Heart right ventricle (tissue), 16 donors: ENCODE measurements around the gene EFNB1. TPM values are rescaled to one million over a fixed set of nuclear protein-coding genes. Genes with fewer than 3 reads are reported as not detected.

Experiments used
- ATAC-seq, 8 donors: fragments of 200-7000 bp; cut with Tn5 transposase; one replicate each; pipeline ENCODE4 v1.9.1; 2020; ENCODE audit warnings: mild to moderate bottlenecking in 8 of 8, moderate library complexity in 8 of 8, moderate number of reproducible peaks in 1 of 8
- DNase-seq, 2 donors: peaks; one replicate each; pipeline ENCODE4 v3.0.0-alpha.2; 2020
- H3K27ac ChIP-seq, 10 donors: fragments of 200-600 bp; sonication (generic) in 2 of 10; one replicate each; pipeline versions ENCODE4 v1.5.0 to v1.8.0; 2020 to 2022; ENCODE audit warnings: mild to moderate bottlenecking in 3 of 10
- H3K27me3 ChIP-seq, 7 donors: fragments of 200-600 bp; one replicate each; pipeline ENCODE4 v1.8.0; 2021 to 2022; ENCODE audit warnings: mild to moderate bottlenecking in 2 of 7
- H3K36me3 ChIP-seq, 9 donors: fragments of 200-600 bp; sonication (generic) in 1 of 9; one replicate each; pipeline versions ENCODE4 v1.5.0 to v1.8.0; 2020 to 2022; ENCODE audit warnings: mild to moderate bottlenecking in 2 of 9
- H3K4me1 ChIP-seq, 9 donors: fragments of 200-600 bp; sonication (generic) in 1 of 9; one replicate each; pipeline versions ENCODE4 v1.5.0 to v1.8.0; 2020 to 2022; ENCODE audit warnings: mild to moderate bottlenecking in 4 of 9
- H3K4me3 ChIP-seq, 10 donors: fragments of 200-600 bp; sonication (generic) in 2 of 10; one replicate each; pipeline versions ENCODE4 v1.5.0 to v1.8.0; 2020 to 2022; ENCODE audit warnings: mild to moderate bottlenecking in 7 of 10, moderate library complexity in 2 of 10
- H3K9me3 ChIP-seq, 11 donors: fragments of 200-600 bp in 10 of 11; sonication (generic) in 2 of 11; one replicate each; pipeline versions ENCODE4 v1.5.0 to v1.8.0; 2013 to 2022; ENCODE audit warnings: mild to moderate bottlenecking in 2 of 11, control low read depth in 1 of 11, moderate library complexity in 1 of 11
- CTCF ChIP-seq, 9 donors: fragments of 200-600 bp; sonication (generic) in 2 of 9; IDR thresholded peaks; one replicate each; pipeline versions ENCODE4 v1.5.0 to v1.8.0; 2021 to 2022; ENCODE audit warnings: antibody characterized with exemption in 9 of 9, mild to moderate bottlenecking in 5 of 9, moderate library complexity in 1 of 9
- WGBS, 2 donors: extraction: QIAGEN DNeasy Blood & Tissue Kit; methylation state at CpG; one replicate each; pipeline ENCODE4 v1.1.7; 2013; ENCODE audit warnings: inconsistent platforms in 1 of 2; 5-methylcytosine and 5-hydroxymethylcytosine counted together
- intact Hi-C, 10 donors: fragments of 100-400 bp; cut with DNase I; formaldehyde crosslinking; loops; one replicate each; pipeline versions ENCODE4 v1.11.1 to v1.14.2; 2022
- polyA plus RNA-seq, 2 donors: library from polyadenylated mRNA; stranded (reverse); fragments of 200-250 nt; gene quantifications; one replicate each; pipeline ENCODE4 v1.2.3, GENCODE V29; 2013
- total RNA-seq, 10 donors: library from RNA; stranded (reverse); fragmentation: NEBNext Ultra II Directional in 3 of 10; extraction: Animal tissue kit (Norgen Biotek cat#: 25700) in 3 of 10; gene quantifications; one replicate each; pipeline versions ENCODE4 v1.2.1 to v1.2.4, GENCODE V29; 2021 to 2023
- donor health status: Arrhythmogenic right ventricular cardiomyopathy.
- donor health status: ischemic (EF 13 %, LVEDD 7.1; RV severe dilation, severe dysfunction).
- donor health status: healthy with polysubstance abuse.
- donor health status: DM: no; HTN: yes; CAD: no.
- donor health status: DM: no; HTN: no; CAD: no.
- donor health status: ischemic (EF 25% LVEDD 6.9; RV normal size, moderate dysfunction).
- donor health status: ischemic (EF 25% LVEDD 5.7; RV mildly dilated, moderate dysfunction).
- donor health status: healthy.
- donor health status: DM: yes; HTN: yes; CAD: no.
- donor health status: Ischemic cardiomyopathy.
- donor health status: ischemic (EF 35%, LVEDD 5.7; RV mildly dilated, moderate dysfunction).
- donor health status: nonischemic (EF 11% LVEDD 7.7; RV severe dilation, severe dysfunction).
- donor health status: DM: yes; HTN: yes; CAD: no.
- donor health status: PGD.
- donor health status: ischemic (EF 29% LVEDD 5.4; RV normal size, mild dysfunction).
- donor health status: nonischemic (EF 23%, LVEDD 6.1; RV moderate dilation, normal function).

EFNB1 gene
- total and polyA plus RNA-seq, 12 donors, result 10.8 to 45.1 (median 19.2) TPM

DNA sequence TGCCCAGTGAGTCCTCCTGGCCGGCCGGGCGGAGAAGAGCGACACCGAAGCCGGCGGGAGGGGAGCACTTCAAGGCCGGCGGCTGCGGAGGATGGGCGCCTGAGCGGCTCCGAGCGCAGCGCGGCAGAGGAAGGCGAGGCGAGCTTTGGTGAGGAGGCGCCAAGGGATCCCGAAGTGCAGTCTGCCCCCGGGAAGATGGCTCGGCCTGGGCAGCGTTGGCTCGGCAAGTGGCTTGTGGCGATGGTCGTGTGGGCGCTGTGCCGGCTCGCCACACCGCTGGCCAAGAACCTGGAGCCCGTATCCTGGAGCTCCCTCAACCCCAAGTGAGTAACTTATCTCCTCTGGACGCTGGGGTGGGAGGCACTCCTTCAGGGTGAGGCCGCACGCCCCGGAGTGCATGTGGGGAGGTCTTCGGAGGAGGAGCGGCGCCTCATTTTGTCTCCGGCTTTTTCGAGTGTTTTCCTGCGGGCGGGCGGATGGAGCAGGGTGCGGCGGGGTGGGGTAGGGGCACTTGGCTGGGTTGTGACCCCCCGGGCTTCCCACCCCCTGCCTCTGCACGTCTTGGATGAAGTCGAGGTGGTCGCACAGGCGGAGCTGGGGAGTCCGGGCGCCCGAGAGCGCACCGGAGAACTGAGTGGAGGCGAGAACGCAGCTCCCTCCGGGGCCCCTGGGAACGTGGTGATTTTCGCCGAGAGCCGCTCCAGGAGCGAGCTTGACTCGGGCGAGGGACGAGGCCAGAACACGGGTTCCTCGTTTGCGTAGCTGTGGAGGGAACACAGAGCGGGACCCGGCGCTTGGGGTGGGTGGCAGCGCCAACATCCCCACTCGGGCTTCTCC, 979 bp downstream of the EFNB1 start:
- Histone ChIP-seq H3K27me3 (peaks cover 0 to 54% (median 0%) of the 10 kb centered on the region in 7 donors), H3K36me3 (no peaks in the 10 kb centered on the region), H3K27ac (peak overlapping the region in 9 of 10 donors; percentile 85 to 90 (median 87)), H3K9me3 (no peaks in the 10 kb centered on the region), H3K4me3 (peak overlapping the region; percentile 47 to 90 (median 84)), H3K4me1 (peaks cover 0 to 33% (median 16%) of the 10 kb centered on the region in 9 donors)
- WGBS, 2 donors, result 0% methylated on average over 53 to 74 of the region's 74 CpGs
- peak in 1 of 2 donors; percentile 29 for DNase-seq
- no peak for TF ChIP-seq CTCF (IDR thresholded peaks at IDR 0.05)
- peak in 4 of 8 donors; percentile 3 to 32 (median 10) for ATAC-seq
- intact Hi-C loops, result loop anchor here (2.0 to 10.0 kb wide), 22 partner anchors 63 to 558 kb away; no protein-coding TSS in a partner anchor

DNA sequence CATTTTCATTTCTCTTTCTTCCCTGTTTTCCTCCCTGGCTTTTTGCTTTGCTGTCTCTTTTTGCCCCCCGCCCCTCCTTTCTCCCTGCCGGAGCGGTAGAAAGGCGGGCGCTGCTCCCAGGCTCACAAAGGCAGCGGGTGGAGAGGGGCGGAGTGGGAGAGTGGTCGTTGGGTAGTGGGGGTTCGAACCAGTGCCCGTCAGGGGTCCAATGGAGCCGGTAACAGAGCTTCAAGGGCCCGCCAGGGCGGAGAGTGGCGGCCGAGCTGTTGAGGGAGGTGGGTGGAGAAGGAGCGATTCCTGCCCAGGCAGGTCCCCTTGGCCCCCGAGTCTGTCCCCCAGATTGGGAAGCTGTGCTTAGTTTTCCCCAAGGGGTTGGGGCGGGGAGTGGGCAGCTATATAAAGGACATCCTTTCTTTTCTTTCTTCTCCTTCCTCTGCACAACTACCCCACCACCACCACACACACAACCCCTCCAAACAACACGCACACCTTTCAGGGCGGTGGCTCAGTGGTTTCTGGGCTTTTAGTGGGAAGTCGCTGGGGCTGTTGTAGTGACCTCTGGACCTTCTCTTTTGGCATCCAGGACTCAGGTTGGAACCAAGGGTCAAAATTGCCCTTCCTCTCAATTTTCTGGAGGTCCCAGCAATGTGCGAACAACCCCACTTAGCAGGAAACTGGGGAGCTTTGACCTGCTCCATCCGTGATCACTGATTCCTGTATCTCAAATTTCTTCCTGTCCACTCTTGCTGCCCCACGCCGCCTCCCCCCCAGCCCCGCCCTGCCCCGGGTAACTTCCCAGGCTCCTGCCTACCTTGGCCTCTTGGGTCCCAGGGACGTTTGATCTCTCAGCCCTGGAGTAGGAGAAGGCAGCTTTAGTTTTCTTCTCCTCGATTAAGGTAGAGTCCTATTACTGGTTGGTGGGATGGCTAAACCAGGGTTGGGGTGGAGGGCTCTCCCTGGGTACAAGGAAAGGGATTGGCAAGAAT, 1.9 kb downstream of the EFNB1 start:
- ATAC-seq, result no peak
- H3K9me3 ChIP-seq, result no peaks in the 10 kb centered on the region
- TF ChIP-seq CTCF (IDR thresholded peaks at IDR 0.05), result no peak
- peak overlapping the region; percentile 47 to 90 (median 84) for H3K4me3 ChIP-seq
- H3K27ac ChIP-seq, result peak overlapping the region in 9 of 10 donors; percentile 85 to 90 (median 87)
- no peaks in the 10 kb centered on the region for H3K36me3 ChIP-seq
- WGBS, 2 donors, result 4 to 6% methylated on average over 17 to 28 of the region's 29 CpGs
- peaks cover 0 to 40% (median 22%) of the 10 kb centered on the region in 9 donors for H3K4me1 ChIP-seq
- no peak for DNase-seq
- peaks cover 0 to 48% (median 0%) of the 10 kb centered on the region in 7 donors for H3K27me3 ChIP-seq
- intact Hi-C loops, result loop anchor here in 6 of 10 donors (2.0 to 10.0 kb wide), 7 partner anchors 62 to 167 kb away; no protein-coding TSS in a partner anchor

- H3K36me3 ChIP-seq, result peaks cover 0 to under 1% (median 0%) of the 10 kb centered on the region in 9 donors
- no peak for ATAC-seq
- intact Hi-C loops, result loop anchor here in 6 of 10 donors (2.0 to 10.0 kb wide), 7 partner anchors 61 to 166 kb away; no protein-coding TSS in a partner anchor
- no peak for TF ChIP-seq CTCF (IDR thresholded peaks at IDR 0.05)
- peak overlapping the region; percentile 47 to 90 (median 84) for H3K4me3 ChIP-seq
- WGBS, 2 donors, result 3 to 7% methylated on average over 7 of the region's 7 CpGs
- no peaks in the 10 kb centered on the region for H3K9me3 ChIP-seq
- peak overlapping the region in 9 of 10 donors; percentile 23 to 90 (median 85) for H3K27ac ChIP-seq
- no peak for DNase-seq
- H3K4me1 ChIP-seq, result peaks cover 0 to 45% (median 22%) of the 10 kb centered on the region in 9 donors
- peaks cover 0 to 40% (median 0%) of the 10 kb centered on the region in 7 donors for H3K27me3 ChIP-seq
Measured at GRCh38 chrX:68831405-68832100, 2.7 kb downstream of the EFNB1 start.
